Stimulated activated CD4-positive, alpha-beta T cell treated with anti-CD3 and anti-CD28 coated beads, TNF-alpha, amount 100 ng/mL, for 1 hour (primary cell): ENCODE data around the gene IDH3B.

Experiments used
- DNase-seq, 3 donors: peaks; one replicate each; pipeline ENCODE4 v3.0.0-alpha.2; 2020; ENCODE audit warnings: low read depth in 3 of 3, low spot score in 1 of 3

The IDH3B gene

DNA sequence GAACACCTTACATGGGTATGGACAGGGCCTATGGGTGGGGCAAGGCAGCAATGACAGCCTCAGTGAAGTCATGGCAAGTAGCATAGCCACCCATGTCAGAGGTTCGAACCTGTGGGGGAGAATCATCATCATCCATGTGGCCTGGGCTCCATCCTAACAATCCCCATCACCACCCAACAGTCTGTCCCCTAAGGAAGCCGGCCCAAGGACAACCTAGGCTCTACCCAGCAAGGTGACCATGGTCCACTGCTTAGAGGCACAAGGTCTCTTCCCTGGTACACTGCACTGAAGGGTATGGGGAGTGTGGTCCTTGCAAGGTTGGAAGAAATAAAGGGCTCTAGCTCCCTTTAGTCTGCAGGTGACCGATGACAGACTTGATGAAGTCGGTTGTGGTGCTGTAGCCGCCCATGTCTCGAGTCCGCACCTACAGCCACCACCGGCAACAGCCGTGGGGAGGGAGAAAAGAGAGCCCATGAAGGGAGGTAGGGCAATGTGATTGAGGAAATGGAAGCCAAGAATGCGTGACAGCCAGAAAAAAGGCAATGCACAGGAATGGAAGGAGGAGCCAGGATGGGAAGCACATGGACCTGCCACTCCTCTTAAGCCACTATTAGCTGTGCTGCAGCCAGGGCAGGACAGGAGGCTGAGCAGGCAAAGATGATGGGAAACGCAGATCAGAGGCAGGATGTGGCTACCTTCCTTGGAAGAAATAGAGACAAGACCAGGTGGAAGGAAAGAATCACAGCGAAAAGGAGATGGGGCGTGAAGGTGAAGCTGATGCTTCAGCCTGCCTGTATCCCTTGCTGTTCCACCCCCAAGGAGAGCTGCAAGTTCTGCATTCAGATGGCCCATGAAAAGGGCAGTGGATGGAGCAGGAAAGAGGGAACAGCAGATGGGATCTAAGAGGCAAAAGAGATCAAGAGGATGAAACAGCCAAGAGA, 5.3 kb downstream of the IDH3B start:
- DNase-seq = no peak

DNA sequence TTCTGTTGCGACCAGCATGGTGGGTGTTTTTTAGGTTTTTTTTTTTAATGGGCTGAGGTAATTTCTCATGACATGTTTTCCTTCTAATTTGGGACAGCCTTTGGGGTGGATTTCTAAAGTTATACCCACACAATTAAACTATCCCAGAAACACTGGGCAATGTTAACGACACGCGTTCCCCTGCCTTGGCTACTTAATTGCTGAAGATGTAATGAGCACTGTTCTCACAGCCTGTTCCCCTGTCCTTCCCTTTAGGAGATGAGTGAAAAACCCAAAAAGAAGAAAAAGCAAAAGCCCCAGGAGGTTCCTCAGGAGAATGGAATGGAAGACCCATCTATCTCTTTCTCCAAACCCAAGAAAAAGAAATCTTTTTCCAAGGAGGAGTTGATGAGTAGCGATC, 6.3 kb downstream of the IDH3B start:
- DNase-seq = no peak

DNA sequence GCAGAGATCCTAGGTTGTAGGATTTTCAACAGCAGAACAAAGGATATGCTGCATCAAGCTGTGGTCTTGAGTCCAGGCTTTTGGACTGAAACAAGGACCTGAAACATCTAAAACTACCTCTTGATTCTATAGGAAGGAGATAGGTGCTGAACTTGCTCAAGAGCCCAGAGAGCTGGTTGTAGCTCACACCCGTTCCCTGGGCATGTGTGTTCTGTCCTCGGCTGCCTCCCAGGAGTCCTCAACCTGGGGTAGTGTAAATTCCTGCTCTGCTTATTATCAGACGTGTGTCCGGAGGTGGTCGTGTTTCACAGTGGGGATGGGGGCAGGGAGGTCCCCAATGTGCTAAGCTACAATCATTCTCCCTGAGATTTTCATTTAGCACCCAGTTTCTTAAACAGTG, 6.8 kb downstream of the IDH3B start:
- no peak for DNase-seq

DNA sequence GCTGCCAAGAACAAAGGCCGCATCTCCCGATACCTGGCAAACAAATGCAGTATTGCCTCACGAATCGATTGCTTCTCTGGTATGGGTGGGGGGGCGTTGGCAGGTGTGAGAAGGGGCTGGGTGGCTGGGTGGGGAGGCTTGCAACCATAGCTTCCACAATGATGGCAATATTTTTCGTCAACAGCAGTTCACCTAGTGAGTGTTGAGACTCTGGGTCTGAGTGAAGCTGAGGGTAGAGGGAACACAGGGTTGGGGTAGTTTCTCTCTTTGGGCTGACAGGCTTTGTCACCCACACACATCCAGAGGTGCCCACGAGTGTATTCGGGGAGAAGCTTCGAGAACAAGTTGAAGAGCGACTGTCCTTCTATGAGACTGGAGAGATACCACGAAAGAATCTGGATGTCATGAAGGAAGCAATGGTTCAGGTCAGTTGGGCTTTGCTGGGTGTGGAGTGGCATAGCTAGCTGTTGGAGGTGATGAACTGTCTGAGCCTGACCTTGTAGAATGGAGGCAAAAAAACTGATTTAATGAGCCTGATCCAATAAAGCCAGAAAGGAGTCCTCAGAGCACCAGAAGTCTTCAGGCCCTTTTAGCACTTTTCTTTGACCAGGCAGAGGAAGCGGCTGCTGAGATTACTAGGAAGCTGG, 7.4 kb downstream of the IDH3B start:
- DNase-seq = no peak

DNA sequence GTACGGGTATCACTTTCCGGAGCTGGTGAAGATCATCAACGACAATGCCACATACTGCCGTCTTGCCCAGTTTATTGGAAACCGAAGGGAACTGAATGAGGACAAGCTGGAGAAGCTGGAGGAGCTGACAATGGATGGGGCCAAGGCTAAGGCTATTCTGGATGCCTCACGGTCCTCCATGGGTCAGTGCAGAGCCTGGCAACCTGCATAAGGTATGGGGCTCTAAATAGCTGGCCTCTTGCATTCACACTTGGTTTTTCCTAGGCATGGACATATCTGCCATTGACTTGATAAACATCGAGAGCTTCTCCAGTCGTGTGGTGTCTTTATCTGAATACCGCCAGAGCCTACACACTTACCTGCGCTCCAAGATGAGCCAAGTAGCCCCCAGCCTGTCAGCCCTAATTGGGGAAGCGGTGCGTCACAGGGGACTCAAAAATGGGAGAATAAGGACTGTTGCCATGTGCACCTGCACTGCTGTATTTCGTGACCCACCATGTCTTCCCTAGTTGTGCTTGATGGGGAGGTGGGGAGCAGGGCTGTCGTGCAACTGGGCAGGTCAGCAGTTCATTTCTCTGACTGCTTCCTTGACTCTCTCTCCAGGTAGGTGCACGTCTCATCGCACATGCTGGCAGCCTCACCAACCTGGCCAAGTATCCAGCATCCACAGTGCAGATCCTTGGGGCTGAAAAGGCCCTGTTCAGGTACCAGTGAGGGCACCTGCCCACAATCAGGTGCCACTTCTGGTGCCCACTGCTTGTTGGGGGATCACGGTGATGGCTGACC, 8.5 kb downstream of the IDH3B start:
- no peak for DNase-seq

DNA sequence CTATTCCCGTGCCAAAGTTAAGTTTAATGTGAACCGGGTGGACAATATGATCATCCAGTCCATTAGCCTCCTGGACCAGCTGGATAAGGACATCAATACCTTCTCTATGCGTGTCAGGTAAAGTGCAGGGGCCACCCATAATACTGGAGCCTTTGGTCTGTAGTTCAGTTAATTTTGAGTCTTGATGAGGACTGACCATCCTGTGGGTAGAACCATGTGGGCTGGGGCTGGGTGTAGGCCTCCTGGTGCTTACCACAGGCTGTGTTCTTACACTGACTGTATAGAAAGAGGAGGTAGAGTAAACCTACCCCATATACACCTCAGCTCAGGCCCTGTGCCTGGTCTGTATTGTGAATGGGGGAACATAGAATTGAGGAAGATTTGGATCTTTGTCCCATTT, 9.2 kb downstream of the IDH3B start:
- no peak for DNase-seq

DNA sequence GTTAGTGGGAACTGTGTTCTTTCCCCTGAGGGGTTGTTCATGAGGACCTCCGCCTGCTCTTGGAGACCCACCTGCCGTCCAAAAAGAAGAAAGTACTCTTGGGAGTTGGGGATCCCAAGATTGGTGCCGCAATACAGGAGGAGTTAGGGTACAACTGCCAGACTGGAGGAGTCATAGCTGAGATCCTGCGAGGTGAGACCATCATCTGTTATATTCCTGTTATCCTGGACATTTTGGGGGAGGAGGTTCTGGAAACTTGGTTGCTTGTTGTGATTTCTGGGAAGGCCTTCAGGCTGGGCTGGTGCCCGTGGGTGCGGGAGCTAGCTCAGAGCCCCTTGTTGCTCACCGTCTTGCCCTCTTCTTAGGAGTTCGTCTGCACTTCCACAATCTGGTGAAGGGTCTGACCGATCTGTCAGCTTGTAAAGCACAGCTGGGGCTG, 9.6 kb downstream of the IDH3B start:
- DNase-seq = no peak

DNA sequence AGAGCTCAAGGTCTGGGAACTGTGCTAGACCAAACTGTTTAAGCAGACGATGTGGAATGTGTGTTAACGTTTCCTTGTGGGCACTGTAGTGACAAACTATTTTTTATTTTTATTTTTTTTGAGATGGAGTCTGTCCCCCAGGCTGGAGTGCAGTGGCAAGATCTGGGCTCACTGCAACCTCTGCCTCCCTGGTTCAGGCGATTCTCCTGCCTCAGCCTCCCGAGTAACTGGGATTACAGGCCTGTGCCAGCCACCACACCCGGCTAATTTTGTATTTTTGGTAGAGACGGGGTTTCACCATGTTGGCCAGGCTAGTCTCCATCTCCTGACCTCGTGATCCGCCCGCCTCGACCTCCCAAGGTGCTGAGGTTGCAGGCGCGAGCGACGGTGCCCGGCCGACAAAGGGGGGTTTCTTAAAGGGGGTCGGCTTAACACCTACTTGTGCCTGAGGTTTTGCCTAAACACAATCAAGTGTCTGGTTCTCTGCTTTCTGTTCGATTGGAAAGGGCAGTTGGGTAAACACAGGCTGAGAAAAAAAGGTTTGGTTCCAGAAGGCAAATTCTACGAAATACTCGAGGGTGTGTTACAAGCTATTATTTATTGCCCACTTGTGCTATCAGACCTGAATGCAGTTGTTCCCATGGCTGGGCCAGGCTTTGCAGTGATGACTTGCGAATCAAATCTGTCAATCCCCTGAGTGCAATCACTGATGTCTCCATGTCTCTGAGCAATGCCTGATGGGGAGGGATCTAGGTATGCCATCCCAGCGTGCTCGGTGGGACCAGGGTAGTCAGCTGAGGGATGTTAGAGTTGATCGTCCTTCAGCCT, 10.2 kb downstream of the IDH3B start:
- no peak for DNase-seq

DNA sequence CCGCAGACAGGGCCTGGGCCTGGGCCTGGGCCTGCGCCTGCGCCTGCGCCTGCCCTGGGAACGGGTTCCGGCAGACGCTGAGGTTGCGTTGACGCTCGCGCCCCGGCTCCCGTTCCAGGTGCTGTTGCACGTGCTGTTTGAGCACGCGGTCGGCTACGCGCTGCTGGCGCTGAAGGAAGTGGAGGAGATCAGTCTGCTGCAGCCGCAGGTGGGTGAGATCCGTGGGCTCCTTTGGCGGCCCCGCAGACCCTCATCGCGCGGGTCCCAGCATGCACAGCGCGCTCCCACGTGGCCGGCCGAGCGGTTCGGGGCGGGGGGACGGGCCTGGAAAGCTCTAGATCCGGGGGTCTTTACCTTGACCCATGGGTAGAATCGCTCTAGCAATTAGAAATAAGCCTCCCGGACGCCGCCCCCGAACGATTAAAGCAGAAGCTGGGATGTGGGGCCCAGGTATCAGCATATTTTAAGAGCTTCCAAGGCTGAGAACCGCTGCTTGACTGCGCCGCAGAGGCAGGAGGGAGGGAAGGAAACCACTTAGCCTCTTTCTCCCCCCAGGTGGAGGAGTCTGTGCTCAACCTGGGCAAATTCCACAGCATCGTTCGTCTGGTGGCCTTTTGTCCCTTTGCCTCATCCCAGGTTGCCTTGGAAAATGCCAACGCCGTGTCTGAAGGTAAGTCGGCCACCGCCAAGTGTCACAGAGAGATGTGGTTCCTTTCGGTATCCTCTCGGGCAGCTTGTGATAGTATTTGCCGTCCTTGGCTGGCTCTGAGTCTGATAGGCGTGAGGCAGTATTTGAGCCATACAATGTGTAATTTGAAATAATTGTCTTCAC, 11.1 kb downstream of the IDH3B start:
- peak in 1 of 3 donors; percentile 40 for DNase-seq

DNA sequence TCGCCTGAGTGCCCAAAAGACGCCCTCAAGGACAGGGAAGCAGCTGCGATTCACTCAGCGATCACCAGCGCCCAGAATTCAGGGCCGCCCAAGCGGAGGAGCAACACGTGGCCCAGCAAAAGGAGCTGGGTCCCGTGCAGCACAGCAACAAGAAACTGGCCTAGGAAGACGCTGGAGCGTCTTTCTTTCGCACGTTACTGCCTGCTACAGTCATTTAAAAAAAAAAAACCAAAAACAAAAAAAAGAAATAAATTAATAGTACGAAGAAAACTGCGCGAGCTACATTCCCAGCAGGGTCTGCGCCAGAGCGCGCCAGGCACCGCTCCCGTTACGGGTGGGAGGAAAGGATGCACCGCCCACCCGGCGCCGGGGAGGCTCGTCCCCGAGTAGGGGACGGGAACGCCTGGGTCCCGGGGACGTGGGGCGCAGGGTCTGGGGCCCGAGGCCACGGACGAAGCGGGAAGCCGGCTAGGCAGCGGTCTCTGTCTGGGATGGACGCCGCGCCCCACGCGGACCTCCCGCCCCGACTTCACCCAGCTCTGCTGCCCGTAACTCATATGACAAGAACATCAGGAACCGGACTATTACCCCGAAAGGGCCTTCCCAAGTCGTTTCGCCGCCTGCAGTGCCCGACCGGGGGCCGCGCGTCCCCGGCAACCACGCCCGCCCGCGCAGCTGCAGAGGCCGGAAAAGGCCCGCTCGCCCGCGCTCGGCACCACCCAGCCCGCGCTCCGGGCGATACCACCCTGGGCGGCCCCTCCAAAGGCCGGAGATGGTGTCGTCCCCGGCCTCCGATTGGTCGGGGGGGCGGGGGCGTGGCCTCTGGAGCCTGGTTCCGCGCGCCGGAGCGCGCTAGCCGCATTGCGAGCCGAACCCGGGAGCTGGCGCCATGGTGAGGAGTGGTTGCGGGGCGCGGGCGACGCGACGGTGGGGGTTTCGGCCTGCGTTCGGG, 12.0 kb downstream of the IDH3B start, which contains the start of gene NOP56:
Gene NOP56, plus strand, starts transcription at position 861 of the 952 bp plus-strand sequence. Its CDS starts 29 bp downstream, at position 890.
- peak; percentile 88 to 96 (median 94) for DNase-seq

DNA sequence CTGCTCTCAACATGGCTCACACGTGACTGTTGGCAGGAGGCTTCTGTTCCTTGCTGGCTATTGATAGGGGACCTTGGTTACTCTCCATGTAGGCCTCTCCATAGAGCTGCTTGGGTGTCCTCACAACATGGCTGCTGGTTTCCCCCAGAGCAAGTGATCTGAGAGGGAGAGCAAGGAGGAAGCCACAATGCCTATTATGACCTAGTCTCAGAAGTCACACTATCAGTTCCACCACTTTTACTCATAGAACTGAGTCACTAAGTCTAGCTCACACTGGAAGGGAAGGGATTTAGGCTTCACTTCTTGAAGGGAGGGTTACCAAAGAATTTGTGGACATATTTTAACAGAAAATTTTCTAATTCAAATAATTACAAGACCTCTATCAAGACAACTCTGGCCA, 20.3 kb downstream of the IDH3B start:
- no peak for DNase-seq

DNA sequence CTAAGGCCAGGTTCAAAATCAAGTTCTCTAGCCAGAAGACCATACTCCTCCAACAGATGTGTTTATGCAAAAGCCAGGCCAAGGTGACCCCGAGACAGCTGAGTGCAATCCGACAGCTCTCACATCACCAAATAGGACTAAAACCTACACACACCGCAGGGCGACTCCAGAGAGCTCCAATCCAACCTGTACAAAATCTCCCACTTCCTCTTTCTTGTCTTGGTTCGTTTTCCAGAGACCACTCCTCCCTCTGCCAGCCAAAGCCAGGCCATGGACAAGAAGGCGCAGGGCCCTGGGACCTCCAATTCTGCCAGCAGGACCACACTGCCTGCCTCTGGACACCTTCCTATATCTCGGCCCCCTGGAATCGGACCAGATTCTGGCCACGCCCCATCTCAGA, 23.1 kb downstream of the IDH3B start:
- DNase-seq = no peak

DNA sequence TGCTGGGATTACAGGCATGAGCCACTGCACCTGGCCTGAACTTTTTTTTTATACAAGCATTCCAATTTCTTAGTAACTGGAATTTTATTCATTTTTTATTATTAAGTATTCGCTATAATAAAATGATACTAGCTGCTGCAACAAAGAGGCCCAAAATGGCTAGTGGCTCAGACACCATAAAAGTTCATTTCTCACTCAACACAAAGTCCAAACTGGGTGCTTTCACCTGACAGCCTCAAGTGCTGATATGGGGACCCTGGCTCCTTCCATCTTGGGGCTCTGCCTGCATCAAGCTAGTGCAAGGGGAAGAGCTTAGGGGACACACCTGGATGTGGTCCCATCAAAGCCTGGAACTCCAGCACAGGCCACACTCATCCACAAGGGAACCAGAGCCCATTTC, 23.8 kb downstream of the IDH3B start:
- no peak for DNase-seq

DNA sequence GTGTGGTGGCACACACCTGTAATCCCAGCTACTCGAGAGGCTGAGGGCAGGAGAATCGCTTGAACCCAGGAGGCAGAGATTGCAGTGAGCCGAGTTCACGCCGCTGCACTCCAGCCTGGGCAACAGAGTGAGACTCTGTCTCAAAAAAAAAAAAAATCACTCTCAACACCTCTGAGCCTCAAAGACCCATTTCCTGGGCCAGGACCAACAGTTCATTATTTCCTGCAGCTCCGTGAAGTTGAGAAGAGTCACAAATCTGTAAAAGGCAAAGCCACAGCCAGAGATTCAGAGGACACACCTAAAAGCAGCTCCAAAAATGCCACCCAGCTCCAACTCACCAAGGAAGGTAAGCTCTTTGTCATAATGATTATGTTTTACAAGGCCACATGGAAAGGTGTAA, 26.8 kb downstream of the IDH3B start:
- no peak for DNase-seq

DNA sequence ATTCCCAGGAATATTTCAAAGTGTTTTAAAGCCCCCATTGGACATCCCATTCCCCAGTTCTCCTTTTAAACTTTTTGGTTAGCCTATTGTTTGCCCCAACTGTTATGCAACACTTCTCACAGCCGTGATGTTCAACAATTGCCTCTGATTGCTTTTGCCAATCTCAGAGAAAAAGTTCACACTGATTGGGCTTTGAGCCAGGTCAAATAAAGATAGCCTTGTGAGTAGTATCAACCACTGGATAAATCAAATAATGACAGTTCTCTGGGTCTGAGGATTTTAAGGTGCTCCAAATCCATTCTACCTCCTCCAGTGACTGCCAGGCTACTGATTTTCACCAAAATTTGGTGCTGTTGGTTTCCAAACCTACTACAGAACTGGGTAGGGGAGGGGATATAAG, 30.6 kb downstream of the IDH3B start:
- no peak for DNase-seq

DNA sequence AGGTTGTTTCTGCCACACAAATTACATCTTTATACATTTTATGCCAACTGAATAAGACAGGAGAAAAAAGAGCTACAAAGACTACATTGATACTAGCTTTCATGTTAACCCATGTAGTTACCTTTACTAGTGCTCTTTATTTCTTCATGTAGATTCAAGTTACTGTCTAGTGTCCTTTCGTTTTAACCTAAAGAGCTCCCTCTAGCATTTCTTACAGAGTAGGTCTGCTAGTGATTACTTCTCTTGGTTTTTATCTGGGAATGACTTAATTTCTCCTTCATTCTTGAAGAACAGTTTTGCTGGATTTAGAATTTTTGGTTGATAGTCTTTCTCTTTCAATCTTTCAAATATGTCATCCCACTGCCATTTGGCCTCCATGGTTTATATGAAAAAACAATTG, 32.8 kb downstream of the IDH3B start:
- DNase-seq = no peak

DNA sequence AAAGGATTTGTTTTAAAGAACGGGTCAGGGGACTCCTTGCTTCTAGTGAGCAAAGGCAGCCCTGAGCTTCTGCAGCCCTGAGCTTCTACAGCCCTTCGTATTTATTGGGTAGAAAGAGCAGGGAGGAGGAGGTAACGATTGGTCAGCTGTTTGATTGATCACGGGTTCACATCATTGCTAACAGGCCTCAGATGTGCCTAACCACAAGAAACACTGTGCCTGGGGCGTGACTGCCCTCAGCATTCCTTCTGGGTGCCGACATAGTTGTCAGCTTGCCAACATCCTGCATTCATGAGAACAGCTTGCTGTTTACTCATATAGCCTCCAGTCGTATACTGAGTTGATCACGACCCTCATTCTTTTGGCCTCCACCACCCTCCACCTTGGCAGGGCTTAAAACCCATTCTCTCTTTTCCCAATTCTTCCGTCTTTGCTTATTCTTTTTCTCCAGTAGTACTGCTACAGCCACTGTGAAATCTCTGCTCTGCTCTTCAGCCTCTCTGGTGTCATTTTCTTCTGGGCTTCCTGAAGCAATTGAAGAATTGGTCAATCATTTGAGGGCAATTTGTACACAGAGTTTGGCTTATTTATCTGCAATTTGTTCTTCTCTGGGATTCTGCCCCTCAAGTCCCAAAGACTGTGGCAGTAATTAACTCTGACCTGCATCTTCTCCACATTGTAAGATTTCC, 37.0 kb downstream of the IDH3B start:
- no peak for DNase-seq

DNA sequence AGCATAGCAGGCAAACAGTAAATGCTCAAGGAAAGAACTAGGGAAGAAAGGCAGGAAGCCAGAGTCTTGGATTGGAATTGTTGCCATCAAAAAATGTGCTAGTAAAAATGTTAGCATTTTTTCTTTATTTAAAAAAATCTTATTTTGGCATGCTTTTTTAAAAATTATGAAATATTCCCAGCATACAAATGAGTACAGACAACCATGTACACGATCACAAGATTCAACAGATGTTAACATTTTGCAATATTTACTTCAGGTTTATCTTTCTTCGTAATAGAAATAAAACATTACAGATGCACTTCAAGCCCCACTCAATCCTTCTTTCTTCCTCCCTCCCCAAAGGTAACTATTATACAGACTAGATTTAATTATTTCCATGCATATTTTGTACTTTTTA, 39.0 kb downstream of the IDH3B start:
- DNase-seq = no peak
